HEK293T (cell line): ENCODE data around the gene FHIP1B.

ENCODE experiments used
- CTCF ChIA-PET: fragments of 350-600 bp; formaldehyde crosslinking; extraction: SDS; loops from one replicate; lab custom pipeline; 2021; ENCODE audit warnings: antibody characterized with exemption, inconsistent platforms; lab: Yijun Ruan, JAX
- POLR2A ChIA-PET: fragments of 350-600 bp; formaldehyde crosslinking; extraction: SDS; loops from one replicate; lab custom pipeline; 2020; ENCODE audit warnings: antibody characterized with exemption, inconsistent platforms; lab: Yijun Ruan, JAX
- DNase-seq: peaks from one replicate; pipeline ENCODE4 v3.0.0; 2012; ENCODE audit warnings: mixed read lengths; ENCODE audit errors: extremely low spot score
- ARNT ChIP-seq: fragments of 450-650 bp; IDR thresholded peaks from 2 replicates; pipeline ENCODE4 v1.6.1; 2017; ENCODE audit warnings: mild to moderate bottlenecking
- BHLHE40 ChIP-seq: fragments of 450-650 bp; IDR thresholded peaks from 2 replicates; pipeline ENCODE4 v1.6.1; 2016; ENCODE audit warnings: mild to moderate bottlenecking, moderate library complexity, borderline replicate concordance
- CTBP1 ChIP-seq: fragments of 450-650 bp; IDR thresholded peaks from 2 replicates; pipeline ENCODE4 v1.6.1; 2016; ENCODE audit warnings: borderline replicate concordance
- ELF4 ChIP-seq: fragments of 450-650 bp; IDR thresholded peaks from 2 replicates; pipeline ENCODE4 v1.6.1; 2017; ENCODE audit warnings: antibody characterized with exemption
- FOXA1 ChIP-seq: fragments of 450-650 bp; IDR thresholded peaks from 2 replicates; pipeline ENCODE4 v1.6.1; 2016; ENCODE audit warnings: mild to moderate bottlenecking
- FOXK2 ChIP-seq: fragments of 450-650 bp; IDR thresholded peaks from 2 replicates; pipeline ENCODE4 v1.6.1; 2016; ENCODE audit warnings: mild to moderate bottlenecking
- FOXM1 ChIP-seq: fragments of 450-650 bp; IDR thresholded peaks from 2 replicates; pipeline ENCODE4 v1.6.1; 2017; ENCODE audit warnings: mild to moderate bottlenecking, borderline replicate concordance
- HDGF ChIP-seq: fragments of 450-650 bp; IDR thresholded peaks from 2 replicates; pipeline ENCODE4 v1.6.1; 2017; ENCODE audit warnings: antibody characterized with exemption, borderline replicate concordance
- L3MBTL2 ChIP-seq: fragments of 450-650 bp; conservative IDR thresholded peaks from 2 replicates; pipeline ENCODE4 v1.6.1; 2016; ENCODE audit warnings: mild to moderate bottlenecking
- LEF1 ChIP-seq: fragments of 450-650 bp; IDR thresholded peaks from 2 replicates; pipeline ENCODE4 v1.6.1; 2017; ENCODE audit warnings: mild to moderate bottlenecking, borderline replicate concordance
- NFRKB ChIP-seq: fragments of 450-650 bp; IDR thresholded peaks from 2 replicates; pipeline ENCODE4 v1.6.1; 2016; ENCODE audit warnings: mild to moderate bottlenecking, moderate library complexity
- SP1 ChIP-seq: fragments of 450-650 bp; IDR thresholded peaks from 2 replicates; pipeline ENCODE4 v1.6.1; 2017
- SUZ12 ChIP-seq: fragments of 450-650 bp; IDR thresholded peaks from 2 replicates; pipeline ENCODE4 v1.6.1; 2016; ENCODE audit warnings: mild to moderate bottlenecking
- TARDBP ChIP-seq: fragments of 450-650 bp; IDR thresholded peaks from 2 replicates; pipeline ENCODE4 v1.6.1; 2016
- ZNF384 ChIP-seq: fragments of 450-650 bp; IDR thresholded peaks from 2 replicates; pipeline ENCODE4 v1.6.1; 2016
- TF ChIP-seq, protein P1 (sequence below): fragments of 450-650 bp; IDR thresholded peaks from 2 replicates; pipeline ENCODE4 v1.6.1; 2016

Gene FHIP1B

DNA sequence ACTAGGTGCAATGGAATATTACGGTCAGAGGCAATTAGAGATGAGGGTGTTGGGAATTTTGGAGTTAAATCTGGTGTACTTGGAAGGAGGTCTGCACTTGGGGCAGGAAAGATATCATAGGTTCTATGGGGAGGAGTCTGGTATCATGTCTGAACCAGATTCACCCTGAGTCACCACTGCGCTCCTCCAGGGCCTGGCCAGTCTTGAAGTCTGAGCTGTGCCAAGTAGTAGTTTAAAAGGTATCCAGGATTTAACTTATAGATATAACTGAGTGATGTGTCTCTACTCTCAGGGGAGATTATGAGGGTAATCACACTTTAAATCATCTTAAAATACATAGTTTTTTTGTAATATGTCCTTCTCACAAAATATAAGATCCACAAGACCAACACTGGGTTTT, 11.1 kb upstream of the FHIP1B start:
- CTCF ChIA-PET: no interaction called here
- no peak for DNase-seq
- POLR2A ChIA-PET: interaction anchor here (0.9 kb wide), 1 partner anchor 11 kb away, joined by 3 read pairs; the partner anchor contains the start of gene FHIP1B
- no peak for TF ChIP-seq CTBP1
- TF ChIP-seq FOXM1: no peak
- TF ChIP-seq SUZ12: no peak
- TF ChIP-seq TARDBP: no peak
- no peak for TF ChIP-seq ELF4
- no peak for TF ChIP-seq SP1
- no peak for TF ChIP-seq FOXA1
- no peak for TF ChIP-seq ZNF384
- TF ChIP-seq HDGF: no peak
- no peak for TF ChIP-seq LEF1
- no peak for TF ChIP-seq NFRKB
- TF ChIP-seq, protein P1, sequence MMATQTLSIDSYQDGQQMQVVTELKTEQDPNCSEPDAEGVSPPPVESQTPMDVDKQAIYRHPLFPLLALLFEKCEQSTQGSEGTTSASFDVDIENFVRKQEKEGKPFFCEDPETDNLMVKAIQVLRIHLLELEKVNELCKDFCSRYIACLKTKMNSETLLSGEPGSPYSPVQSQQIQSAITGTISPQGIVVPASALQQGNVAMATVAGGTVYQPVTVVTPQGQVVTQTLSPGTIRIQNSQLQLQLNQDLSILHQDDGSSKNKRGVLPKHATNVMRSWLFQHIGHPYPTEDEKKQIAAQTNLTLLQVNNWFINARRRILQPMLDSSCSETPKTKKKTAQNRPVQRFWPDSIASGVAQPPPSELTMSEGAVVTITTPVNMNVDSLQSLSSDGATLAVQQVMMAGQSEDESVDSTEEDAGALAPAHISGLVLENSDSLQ: no peak
- TF ChIP-seq ARNT: no peak

DNA sequence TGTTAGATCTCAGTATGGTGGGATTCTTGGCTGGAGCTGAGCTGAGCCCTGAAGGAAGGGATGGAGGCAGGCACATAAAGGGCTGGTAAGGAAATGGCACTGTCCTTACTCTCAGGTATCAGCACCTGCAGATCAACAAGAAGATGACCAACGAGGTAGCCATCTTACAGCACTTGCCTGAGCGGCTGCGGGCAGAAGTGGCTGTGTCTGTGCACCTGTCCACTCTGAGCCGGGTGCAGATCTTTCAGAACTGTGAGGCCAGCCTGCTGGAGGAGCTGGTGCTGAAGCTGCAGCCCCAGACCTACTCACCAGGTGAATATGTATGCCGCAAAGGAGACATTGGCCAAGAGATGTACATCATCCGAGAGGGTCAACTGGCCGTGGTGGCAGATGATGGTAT, 6.9 kb upstream of the FHIP1B start:
- no peak for DNase-seq
- ChIA-PET POLR2A (no interaction called here), CTCF (no interaction called here)
- TF ChIP-seq FOXM1: no peak
- no peak for TF ChIP-seq SUZ12
- TF ChIP-seq TARDBP: no peak
- no peak for TF ChIP-seq ELF4
- no peak for TF ChIP-seq LEF1
- TF ChIP-seq FOXK2: no peak
- TF ChIP-seq L3MBTL2: no peak
- no peak for TF ChIP-seq CTBP1
- no peak for TF ChIP-seq BHLHE40
- TF ChIP-seq SP1: no peak
- TF ChIP-seq HDGF: no peak
- TF ChIP-seq, protein P1: no peak
- TF ChIP-seq NFRKB: no peak
- no peak for TF ChIP-seq FOXA1
- no peak for TF ChIP-seq ARNT

DNA sequence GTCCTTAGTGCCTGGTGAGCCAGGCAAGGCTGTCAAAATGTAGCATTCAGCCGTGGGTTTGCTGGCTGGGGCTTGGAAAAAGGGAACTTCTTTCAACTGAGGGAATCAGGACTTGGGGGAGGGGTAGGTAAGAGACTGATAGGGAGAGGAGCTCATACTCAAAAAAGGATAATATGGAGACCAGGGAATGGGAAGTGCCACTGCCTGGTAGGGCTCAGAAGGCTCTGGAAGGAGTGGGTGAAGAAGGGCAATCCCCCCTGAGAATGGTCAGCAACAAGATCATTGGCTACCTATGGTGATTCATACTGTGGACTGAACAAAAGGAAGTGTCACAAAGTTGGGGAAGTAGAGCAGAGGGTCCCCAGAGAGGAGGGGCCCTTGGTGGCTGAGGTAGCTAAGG, 6.3 kb upstream of the FHIP1B start:
- TF ChIP-seq BHLHE40 (no peak), FOXM1 (no peak), ELF4 (no peak), ARNT (no peak), TARDBP (no peak), SUZ12 (no peak), SP1 (no peak)
- TF ChIP-seq, protein P1: no peak
- ChIA-PET POLR2A (no interaction called here), CTCF (no interaction called here)
- no peak for DNase-seq

DNA sequence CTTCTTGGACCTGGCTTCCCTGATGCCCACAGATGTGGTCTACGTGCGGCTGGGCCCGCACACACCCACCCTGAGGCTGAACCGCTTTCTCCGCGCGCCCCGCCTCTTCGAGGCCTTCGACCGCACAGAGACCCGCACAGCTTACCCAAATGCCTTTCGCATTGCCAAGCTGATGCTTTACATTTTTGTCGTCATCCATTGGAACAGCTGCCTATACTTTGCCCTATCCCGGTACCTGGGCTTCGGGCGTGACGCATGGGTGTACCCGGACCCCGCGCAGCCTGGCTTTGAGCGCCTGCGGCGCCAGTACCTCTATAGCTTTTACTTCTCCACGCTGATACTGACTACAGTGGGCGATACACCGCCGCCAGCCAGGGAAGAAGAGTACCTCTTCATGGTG, 5.7 kb upstream of the FHIP1B start:
- ChIA-PET POLR2A (no interaction called here), CTCF (no interaction called here)
- DNase-seq: no peak
- no peak for TF ChIP-seq FOXM1
- TF ChIP-seq LEF1: no peak
- TF ChIP-seq NFRKB: no peak
- TF ChIP-seq, protein P1: no peak
- TF ChIP-seq HDGF: no peak
- TF ChIP-seq ELF4: no peak
- TF ChIP-seq ZNF384: no peak
- TF ChIP-seq SP1: no peak
- no peak for TF ChIP-seq CTBP1
- no peak for TF ChIP-seq SUZ12
- no peak for TF ChIP-seq ARNT

DNA sequence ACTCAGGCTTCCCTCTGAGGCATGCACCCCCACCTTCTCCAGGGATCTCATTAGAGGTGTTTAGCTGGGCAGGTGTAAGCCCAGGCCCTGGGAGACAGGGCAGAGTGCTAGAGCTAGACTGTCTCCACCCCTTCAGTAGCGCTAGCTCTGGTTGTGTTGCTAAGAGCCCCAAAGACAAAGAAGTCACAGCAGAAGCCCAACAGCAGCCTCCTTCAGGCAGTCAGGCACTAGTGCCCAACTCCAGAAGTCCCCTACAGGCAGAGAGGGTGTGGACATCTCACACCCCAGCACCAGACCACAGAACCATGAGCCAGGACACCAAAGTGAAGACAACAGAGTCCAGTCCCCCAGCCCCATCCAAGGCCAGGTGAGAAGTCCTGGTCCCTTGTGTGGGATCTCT, 4.5 kb upstream of the FHIP1B start, which contains the start of gene CNGA4:
TSS of gene CNGA4 (plus strand) at position 188 of the 400 bp plus-strand sequence. CDS start at position 306, 118 bp downstream.
- CTCF ChIA-PET: interaction anchor here (0.8 kb wide), 1 partner anchor 12 kb away, joined by 4 read pairs; no protein-coding TSS in a partner anchor
- no peak for TF ChIP-seq LEF1
- TF ChIP-seq SP1: no peak
- TF ChIP-seq FOXK2: no peak
- no peak for TF ChIP-seq ZNF384
- no peak for TF ChIP-seq FOXA1
- no peak for TF ChIP-seq CTBP1
- TF ChIP-seq FOXM1: no peak
- TF ChIP-seq ARNT: no peak
- no peak for TF ChIP-seq NFRKB
- no peak for TF ChIP-seq HDGF
- TF ChIP-seq, protein P1: no peak
- no peak for TF ChIP-seq ELF4
- DNase-seq: no peak
- POLR2A ChIA-PET: no interaction called here
